NB4 (cell line): ENCODE results near the gene AGBL5.
A peak's percentile ranks its signal among the peaks of the same experiment; 100 is the strongest.

Experiments used
- DNase-seq: peaks from one replicate; pipeline ENCODE4 v3.0.0; 2010; ENCODE audit warnings: low read depth
- H3K4me3 ChIP-seq: one replicate; pipeline ENCODE4 v1.5.1; 2011; ENCODE audit warnings: mild to moderate bottlenecking, low read depth, low read length, moderate library complexity
- CTCF ChIP-seq: IDR thresholded peaks from one replicate; pipeline ENCODE4 v1.5.1; 2012; ENCODE audit warnings: low read depth, low read length
- MAX ChIP-seq: IDR thresholded peaks from 2 replicates; pipeline ENCODE4 v1.6.1; 2011; ENCODE audit warnings: low read depth, low read length
- MYC ChIP-seq: IDR thresholded peaks from 2 replicates; pipeline ENCODE4 v1.6.1; 2011; ENCODE audit warnings: low read depth, low read length
- POLR2A ChIP-seq: IDR thresholded peaks from 2 replicates; pipeline ENCODE4 v1.6.1; 2011; ENCODE audit warnings: mild to moderate bottlenecking; ENCODE audit not compliant: insufficient read length; ENCODE audit errors: extremely low read depth

The AGBL5 gene

GRCh38 chr2:27006602-27007415, 44.7 kb upstream of the AGBL5 start:
- no peak overlapping the region for H3K4me3 ChIP-seq
- no peak for DNase-seq
- no peak for TF ChIP-seq CTCF
- TF ChIP-seq POLR2A: no peak
- TF ChIP-seq MYC: no peak
- TF ChIP-seq MAX: no peak

- TF ChIP-seq MYC: no peak
- no peak for DNase-seq
- no peak overlapping the region for H3K4me3 ChIP-seq
Measured at GRCh38 chr2:27007416-27008374, 43.8 kb upstream of the AGBL5 start.

GRCh38 chr2:27008678-27009077, 42.8 kb upstream of the AGBL5 start:
- no peak overlapping the region for H3K4me3 ChIP-seq
- no peak for DNase-seq

GRCh38 chr2:27009083-27009482, 42.4 kb upstream of the AGBL5 start:
- no peak overlapping the region for H3K4me3 ChIP-seq
- DNase-seq: no peak
- no peak for TF ChIP-seq MYC

More at GRCh38 chr2:27008678-27009077, 42.8 kb upstream of the AGBL5 start:
- TF ChIP-seq MYC: no peak
- TF ChIP-seq CTCF: no peak
- no peak for TF ChIP-seq POLR2A
- TF ChIP-seq MAX: no peak

GRCh38 chr2:27009716-27010115, 41.8 kb upstream of the AGBL5 start:
- no peak overlapping the region for H3K4me3 ChIP-seq
- no peak for TF ChIP-seq CTCF
- no peak for TF ChIP-seq POLR2A
- TF ChIP-seq MAX: no peak
- no peak for TF ChIP-seq MYC
- DNase-seq: no peak

- peak; percentile 36 for DNase-seq
- H3K4me3 ChIP-seq: no peak overlapping the region
- no peak for TF ChIP-seq MYC
- no peak for TF ChIP-seq MAX
- no peak for TF ChIP-seq POLR2A
- TF ChIP-seq CTCF: no peak
Measured at GRCh38 chr2:27010139-27010538, 41.3 kb upstream of the AGBL5 start.
